Measurements from ENCODE around the gene USP24. TPM values are rescaled to one million over a fixed set of nuclear protein-coding genes. Genes with fewer than 3 reads are reported as not detected.
A peak's percentile ranks its signal among the peaks of the same experiment; 100 is the strongest.
"Not testable (repeated sequence)": the region's sequence is repeated elsewhere in the genome, so short reads cannot be mapped to it uniquely, and the experiment has no call there.

USP24 gene
- total RNA-seq, 1 donor from 2014 or later: 40.8 TPM

DNA sequence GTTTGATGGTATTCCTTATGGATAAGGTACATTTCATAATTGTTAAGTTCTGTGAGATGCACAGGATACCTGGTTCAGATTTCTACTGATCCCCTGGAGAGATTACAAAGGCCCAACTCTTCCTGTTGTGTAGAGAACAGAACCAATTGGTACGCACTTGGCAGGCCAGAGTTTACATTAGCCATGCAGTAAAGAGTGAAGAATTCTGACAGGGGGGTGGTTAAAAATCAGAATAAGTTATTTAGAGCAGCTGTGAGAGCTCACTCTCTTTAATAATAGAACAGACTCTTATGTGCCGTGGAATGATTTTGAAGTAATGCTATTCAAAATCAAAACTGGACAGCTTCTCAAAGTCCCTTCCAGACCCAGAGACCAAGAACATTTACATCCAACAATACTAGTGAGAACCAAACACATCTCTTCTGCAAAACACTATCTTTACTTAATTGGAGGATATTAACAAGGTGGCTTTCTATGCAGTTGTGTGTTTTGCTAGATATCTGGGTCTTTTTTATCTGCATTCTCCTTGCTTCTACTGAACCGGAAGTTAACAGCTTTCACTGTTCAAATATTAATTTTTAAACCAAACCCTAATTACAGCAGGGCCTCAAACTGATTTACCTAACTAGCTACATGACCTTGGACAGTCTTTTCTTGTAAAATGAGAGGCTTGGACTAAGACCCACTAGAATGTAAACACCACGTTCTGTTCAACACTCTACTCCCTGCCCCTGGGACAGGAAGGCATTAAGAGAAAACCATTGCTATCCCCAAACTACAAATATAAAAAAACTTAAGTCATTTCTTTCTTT is 4.0 kb downstream of the USP24 start:
- H3K4me3 ChIP-seq (ENCODE audit: low read depth, low read length): no peak overlapping the region
- DNase-seq (ENCODE audit: low read depth) (no peak), FAIRE-seq (no peak)
- TF ChIP-seq CTCF (IDR thresholded peaks at IDR 0.05; ENCODE audit: insufficient read depth, low read length, severe bottlenecking): no peak
- H3K27me3 ChIP-seq (ENCODE audit: control insufficient read depth, insufficient read depth, low read length): no peaks in the 10 kb centered on the region
- H3K36me3 ChIP-seq (ENCODE audit: control insufficient read depth, insufficient read depth, low read length): no peaks in the 10 kb centered on the region

DNA sequence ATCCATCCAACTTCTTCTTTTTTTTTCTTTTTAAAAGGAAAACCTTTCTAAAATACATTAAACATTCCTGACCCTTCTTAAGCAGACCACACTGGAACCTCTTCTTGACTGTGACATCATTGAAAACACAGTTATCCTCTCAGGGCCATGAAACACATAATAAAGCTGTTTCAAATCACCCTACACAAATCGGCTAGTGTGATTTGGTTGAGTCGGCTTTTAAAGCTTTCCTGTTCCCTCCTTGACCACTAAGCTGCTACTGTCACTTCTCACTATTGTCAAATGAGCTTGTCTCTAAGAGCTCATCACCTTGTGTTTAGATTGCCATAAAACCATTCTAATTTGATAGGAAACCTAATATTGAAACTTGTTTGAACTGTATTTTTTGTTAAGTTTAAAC is 5.9 kb downstream of the USP24 start:
- H3K4me3 ChIP-seq (ENCODE audit: low read depth, low read length): no peak overlapping the region
- DNase-seq (ENCODE audit: low read depth) (no peak), FAIRE-seq (no peak)
- H3K27me3 ChIP-seq (ENCODE audit: control insufficient read depth, insufficient read depth, low read length): no peaks in the 10 kb centered on the region
- H3K36me3 ChIP-seq (ENCODE audit: control insufficient read depth, insufficient read depth, low read length): no peaks in the 10 kb centered on the region
- TF ChIP-seq CTCF (IDR thresholded peaks at IDR 0.05; ENCODE audit: insufficient read depth, low read length, severe bottlenecking): no peak

DNA sequence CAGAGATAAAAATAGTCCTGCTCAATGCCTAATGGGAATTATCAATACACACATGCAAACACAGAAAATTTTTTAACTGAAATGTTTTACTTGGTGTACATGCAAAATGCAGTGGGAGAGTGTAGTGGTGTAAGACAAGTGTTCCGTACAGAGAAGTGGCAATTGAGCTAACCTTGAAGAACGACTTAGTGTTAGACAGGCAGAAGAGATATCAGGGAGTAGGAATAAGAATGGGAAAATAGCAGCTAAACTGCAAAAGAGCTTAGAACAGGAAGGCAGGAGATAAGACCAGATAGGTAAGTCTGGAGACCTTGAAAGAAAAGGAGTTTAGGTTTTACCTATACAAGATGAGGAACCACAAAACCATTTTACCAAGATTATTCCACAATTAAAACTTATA is 9.0 kb downstream of the USP24 start:
- Histone ChIP-seq H3K4me3 (ENCODE audit: low read depth, low read length) (no peak overlapping the region), H3K27me3 (ENCODE audit: control insufficient read depth, insufficient read depth, low read length) (no peaks in the 10 kb centered on the region), H3K36me3 (ENCODE audit: control insufficient read depth, insufficient read depth, low read length) (no peaks in the 10 kb centered on the region)
- FAIRE-seq (no peak), DNase-seq (ENCODE audit: low read depth) (no peak)
- TF ChIP-seq CTCF (IDR thresholded peaks at IDR 0.05; ENCODE audit: insufficient read depth, low read length, severe bottlenecking): no peak

- TF ChIP-seq CTCF (IDR thresholded peaks at IDR 0.05; ENCODE audit: insufficient read depth, low read length, severe bottlenecking): no peak
- Histone ChIP-seq H3K36me3 (ENCODE audit: control insufficient read depth, insufficient read depth, low read length) (no peaks in the 10 kb centered on the region), H3K27me3 (ENCODE audit: control insufficient read depth, insufficient read depth, low read length) (no peaks in the 10 kb centered on the region), H3K4me3 (ENCODE audit: low read depth, low read length) (no peak overlapping the region)
- DNase-seq (ENCODE audit: low read depth) (peak; percentile 19), FAIRE-seq (no peak)
These were observed 10.2 kb downstream of the USP24 start for GRCh38 chr1:55204997-55205396.

DNA sequence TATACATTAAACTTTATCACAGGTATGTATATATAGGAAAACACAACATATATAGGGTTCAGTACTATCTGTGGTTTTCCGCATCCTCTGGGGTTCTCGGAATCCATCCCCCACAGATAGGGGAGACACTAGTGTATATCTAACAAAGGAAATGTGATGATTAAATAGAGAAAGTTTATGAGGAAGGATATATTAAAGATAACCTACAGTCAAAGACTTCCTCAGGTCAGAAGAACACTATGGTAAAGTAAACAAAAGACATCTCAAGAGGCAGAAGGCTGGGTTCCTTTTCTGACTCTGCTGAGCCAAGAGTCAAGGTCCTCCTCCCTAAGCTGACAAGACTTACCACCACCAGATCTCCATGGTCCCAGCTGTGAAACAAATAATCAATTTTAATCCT is 12.1 kb downstream of the USP24 start:
- TF ChIP-seq CTCF (IDR thresholded peaks at IDR 0.05; ENCODE audit: insufficient read depth, low read length, severe bottlenecking): no peak
- no peaks in the 10 kb centered on the region for H3K36me3 ChIP-seq (ENCODE audit: control insufficient read depth, insufficient read depth, low read length)
- H3K27me3 ChIP-seq (ENCODE audit: control insufficient read depth, insufficient read depth, low read length): no peaks in the 10 kb centered on the region
- H3K4me3 ChIP-seq (ENCODE audit: low read depth, low read length): no peak overlapping the region
- FAIRE-seq: no peak
- no peak for DNase-seq (ENCODE audit: low read depth)

DNA sequence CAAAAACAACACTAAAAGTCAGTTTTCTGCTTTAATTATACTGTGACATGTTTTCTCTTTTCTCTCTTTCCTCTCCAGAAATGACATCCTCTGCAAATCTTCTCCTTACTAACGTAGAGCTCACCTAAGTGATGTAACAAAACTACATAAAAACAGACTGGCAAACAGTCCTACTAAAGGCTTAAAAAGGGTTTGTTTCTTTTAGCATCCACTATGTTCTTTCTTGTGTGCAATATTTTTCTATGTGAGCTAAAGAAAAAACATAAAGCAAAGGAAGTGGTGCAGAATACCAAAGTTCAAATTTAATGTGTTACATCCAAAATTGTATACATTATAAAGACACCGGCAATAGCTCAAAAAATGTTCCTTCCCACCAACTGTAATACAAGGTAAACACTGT is 14.5 kb downstream of the USP24 start:
- TF ChIP-seq CTCF (IDR thresholded peaks at IDR 0.05; ENCODE audit: insufficient read depth, low read length, severe bottlenecking): no peak
- FAIRE-seq (no peak), DNase-seq (ENCODE audit: low read depth) (no peak)
- H3K4me3 ChIP-seq (ENCODE audit: low read depth, low read length): no peak overlapping the region
- H3K27me3 ChIP-seq (ENCODE audit: control insufficient read depth, insufficient read depth, low read length): no peaks in the 10 kb centered on the region
- no peaks in the 10 kb centered on the region for H3K36me3 ChIP-seq (ENCODE audit: control insufficient read depth, insufficient read depth, low read length)

DNA sequence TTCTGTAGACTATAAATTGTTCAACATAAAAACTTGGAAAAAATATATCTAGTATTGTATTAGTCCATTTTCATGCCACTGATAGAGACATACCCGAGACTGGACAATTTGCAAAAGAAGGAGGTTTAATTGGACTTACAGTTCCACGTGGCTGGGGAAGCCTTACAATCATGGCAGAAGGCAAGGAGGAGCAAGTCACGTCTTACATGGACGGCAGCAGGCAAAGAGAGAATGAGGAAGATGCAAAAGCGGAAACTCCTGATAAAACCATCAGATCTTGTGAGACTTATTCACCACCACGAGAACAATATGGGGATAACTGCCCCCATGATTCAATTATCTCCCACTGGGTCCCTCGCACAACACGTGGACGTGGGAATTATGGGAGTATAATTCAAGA is 15.4 kb downstream of the USP24 start:
- FAIRE-seq; DNase-seq (ENCODE audit: low read depth); H3K4me3 ChIP-seq (ENCODE audit: low read depth, low read length); H3K27me3 ChIP-seq (ENCODE audit: control insufficient read depth, insufficient read depth, low read length); H3K36me3 ChIP-seq (ENCODE audit: control insufficient read depth, insufficient read depth, low read length): not testable (repeated sequence)

Data from bronchial epithelial cell (primary cell).